ENCODE data around the gene NLRC3. TPM values are rescaled to one million over a fixed set of nuclear protein-coding genes. Genes with fewer than 3 reads are reported as not detected.

Gene NLRC3
- total and polyA plus RNA-seq, 4 donors: 0.35 to 2.2 (median 1.0) TPM

- TF ChIP-seq EGR1 (IDR thresholded peaks at IDR 0.05; ENCODE audit: low read depth in 2 of 2) (no peak), FOXA2 (IDR thresholded peaks at IDR 0.05) (no peak), REST (IDR thresholded peaks at IDR 0.05) (no peak)
Measured at GRCh38 chr16:3514621-3515020, 62.6 kb downstream of the NLRC3 start (continued).

GRCh38 chr16:3513892-3514583 lies 63.2 kb downstream of the NLRC3 start:
- peaks cover 5 to 56% (median 37%) of the 10 kb centered on the region in 4 donors for H3K36me3 ChIP-seq (ENCODE audit: control insufficient read depth in 4 of 4, insufficient read depth in 3 of 4, low read depth in 1 of 4, low read length in 3 of 4)
- TF ChIP-seq NR2F2 (IDR thresholded peaks at IDR 0.05) (no peak), ATF3 (IDR thresholded peaks at IDR 0.05) (no peak), HNF4G (IDR thresholded peaks at IDR 0.05) (no peak), TAF1 (conservative IDR thresholded peaks at IDR 0.05) (no peak), JUND (IDR thresholded peaks at IDR 0.05) (no peak), GABPA (IDR thresholded peaks at IDR 0.05 in 1 of 2, conservative IDR thresholded peaks at IDR 0.05 in 1 of 2) (no peak)
- DNase-seq (ENCODE audit: low spot score): no peak
- H3K9me3 ChIP-seq (ENCODE audit: control insufficient read depth in 4 of 4, low read length in 3 of 4): no peaks in the 10 kb centered on the region
- H3K27ac ChIP-seq (ENCODE audit: low read depth in 1 of 2, low read length in 2 of 2): no peak overlapping the region
- WGBS: 83% methylated on average over 7 of the region's 7 CpGs
- H3K4me1 ChIP-seq (ENCODE audit: control insufficient read depth in 4 of 4, insufficient read depth in 4 of 4, low read length in 3 of 4): no peaks in the 10 kb centered on the region
- no peak overlapping the region for H3K9ac ChIP-seq (ENCODE audit: low read depth in 1 of 2, low read length in 2 of 2)
- H3K4me3 ChIP-seq (ENCODE audit: low read depth in 1 of 3, low read length in 3 of 3): no peak overlapping the region
- no peaks in the 10 kb centered on the region for H3K27me3 ChIP-seq (ENCODE audit: control insufficient read depth in 4 of 4, insufficient read depth in 4 of 4, low read length in 3 of 4)

GRCh38 chr16:3511286-3512180 lies 65.7 kb downstream of the NLRC3 start:
- Histone ChIP-seq H3K27ac (ENCODE audit: low read depth in 1 of 2, low read length in 2 of 2) (no peak overlapping the region), H3K36me3 (ENCODE audit: control insufficient read depth in 4 of 4, insufficient read depth in 3 of 4, low read depth in 1 of 4, low read length in 3 of 4) (peaks cover 9 to 63% (median 38%) of the 10 kb centered on the region in 4 donors), H3K27me3 (ENCODE audit: control insufficient read depth in 4 of 4, insufficient read depth in 4 of 4, low read length in 3 of 4) (no peaks in the 10 kb centered on the region), H3K9me3 (ENCODE audit: control insufficient read depth in 4 of 4, low read length in 3 of 4) (no peaks in the 10 kb centered on the region), H3K9ac (ENCODE audit: low read depth in 1 of 2, low read length in 2 of 2) (no peak overlapping the region), H3K4me1 (ENCODE audit: control insufficient read depth in 4 of 4, insufficient read depth in 4 of 4, low read length in 3 of 4) (no peaks in the 10 kb centered on the region), H3K4me3 (ENCODE audit: low read depth in 1 of 3, low read length in 3 of 3) (no peak overlapping the region)
- 95% methylated on average over 23 of the region's 23 CpGs for WGBS
- DNase-seq (ENCODE audit: low spot score): no peak
- no peak for TF ChIP-seq HNF4G (IDR thresholded peaks at IDR 0.05)

GRCh38 chr16:3510416-3510815 lies 66.8 kb downstream of the NLRC3 start:
- no peak for DNase-seq (ENCODE audit: low spot score)
- WGBS: 96% methylated on average over 10 of the region's 10 CpGs
- no peaks in the 10 kb centered on the region for H3K9me3 ChIP-seq (ENCODE audit: control insufficient read depth in 4 of 4, low read length in 3 of 4)
- H3K27me3 ChIP-seq (ENCODE audit: control insufficient read depth in 4 of 4, insufficient read depth in 4 of 4, low read length in 3 of 4): no peaks in the 10 kb centered on the region
- no peak overlapping the region for H3K9ac ChIP-seq (ENCODE audit: low read depth in 1 of 2, low read length in 2 of 2)
- H3K4me1 ChIP-seq (ENCODE audit: control insufficient read depth in 4 of 4, insufficient read depth in 4 of 4, low read length in 3 of 4): no peaks in the 10 kb centered on the region
- H3K4me3 ChIP-seq (ENCODE audit: low read depth in 1 of 3, low read length in 3 of 3): no peak overlapping the region
- peaks cover 10 to 57% (median 34%) of the 10 kb centered on the region in 4 donors for H3K36me3 ChIP-seq (ENCODE audit: control insufficient read depth in 4 of 4, insufficient read depth in 3 of 4, low read depth in 1 of 4, low read length in 3 of 4)
- no peak overlapping the region for H3K27ac ChIP-seq (ENCODE audit: low read depth in 1 of 2, low read length in 2 of 2)
- TF ChIP-seq JUND (IDR thresholded peaks at IDR 0.05) (no peak), HNF4G (IDR thresholded peaks at IDR 0.05) (no peak), MAX (IDR thresholded peaks at IDR 0.05) (no peak), FOXA1 (IDR thresholded peaks at IDR 0.05) (no peak), NR2F2 (IDR thresholded peaks at IDR 0.05) (no peak), TAF1 (conservative IDR thresholded peaks at IDR 0.05) (no peak)
